CD4-positive, alpha-beta T cell treated with Interleukin-15 for 1 hour (primary cell): ENCODE measurements around the gene EFEMP2.
A peak's percentile ranks its signal among the peaks of the same experiment; 100 is the strongest.

Source experiments
- DNase-seq: peaks from one replicate; pipeline ENCODE4 v3.0.0-alpha.2; 2020

The EFEMP2 gene

GRCh38 chr11:65872586-65873317 lies at the start of gene EFEMP2:
Gene EFEMP2 (minus strand): TSS chr11:65872800. CDS start chr11:65872354, 446 bp downstream.
- DNase-seq = no peak

GRCh38 chr11:65921876-65922275 lies 49.3 kb upstream of the EFEMP2 start:
- no peak for DNase-seq

- no peak for DNase-seq
These were observed 48.5 kb upstream of the EFEMP2 start for GRCh38 chr11:65921033-65921555.

- no peak for DNase-seq
These were observed 47.8 kb upstream of the EFEMP2 start for GRCh38 chr11:65920372-65920802.

- peak; percentile 66 for DNase-seq
These were observed 47.2 kb upstream of the EFEMP2 start for GRCh38 chr11:65919573-65920371.

- peak; percentile 99 for DNase-seq
These were observed 46.6 kb upstream of the EFEMP2 start, which contains the start of gene DRAP1 for GRCh38 chr11:65919141-65919572. Gene DRAP1 (plus strand): TSS chr11:65919426. CDS start chr11:65919502, 76 bp downstream.

- DNase-seq = no peak
These were observed 45.9 kb upstream of the EFEMP2 start, which contains the start of gene C11orf68 for GRCh38 chr11:65918211-65919140. Gene C11orf68 (minus strand): TSS chr11:65919062. CDS start chr11:65919031, 31 bp downstream.

- no peak for DNase-seq
These were observed 45.0 kb upstream of the EFEMP2 start for GRCh38 chr11:65917434-65918210.

- DNase-seq = no peak
These were observed 44.5 kb upstream of the EFEMP2 start for GRCh38 chr11:65917077-65917433.

GRCh38 chr11:65916391-65916790 lies 43.8 kb upstream of the EFEMP2 start:
- no peak for DNase-seq

GRCh38 chr11:65915821-65916251 lies 43.2 kb upstream of the EFEMP2 start:
- peak; percentile 60 for DNase-seq

- DNase-seq = no peak
These were observed 42.7 kb upstream of the EFEMP2 start for GRCh38 chr11:65915101-65915820.

- no peak for DNase-seq
These were observed 40.2 kb upstream of the EFEMP2 start for GRCh38 chr11:65912845-65913244.

- DNase-seq = no peak
These were observed 39.3 kb upstream of the EFEMP2 start for GRCh38 chr11:65911682-65912568.

- no peak for DNase-seq
These were observed 35.3 kb upstream of the EFEMP2 start for GRCh38 chr11:65907878-65908277.

GRCh38 chr11:65906602-65907001 lies 34.0 kb upstream of the EFEMP2 start:
- DNase-seq = no peak

GRCh38 chr11:65903715-65904114 lies 31.1 kb upstream of the EFEMP2 start:
- no peak for DNase-seq

GRCh38 chr11:65903068-65903481 lies 30.5 kb upstream of the EFEMP2 start:
- DNase-seq = no peak

GRCh38 chr11:65900899-65901180 lies 28.2 kb upstream of the EFEMP2 start:
- no peak for DNase-seq
